C4-2B (cell line): ENCODE measurements around the gene IL33.

Source experiments
- H3K27ac ChIP-seq: fragments of 450-650 bp; 2 replicates; pipeline ENCODE4 v1.5.1; 2017
- ZFX ChIP-seq: fragments of 450-650 bp; IDR thresholded peaks from 2 replicates; pipeline ENCODE4 v1.6.1; 2017
- TF ChIP-seq, protein P1 (sequence below): fragments of 450-650 bp; conservative IDR thresholded peaks from 2 replicates; pipeline ENCODE4 v1.5.1; 2017; ENCODE audit warnings: mild to moderate bottlenecking

IL33 gene

GRCh38 chr9:6239694-6240093 lies 24.1 kb downstream of the IL33 start:
- TF ChIP-seq ZFX = no peak
- TF ChIP-seq, protein P1, sequence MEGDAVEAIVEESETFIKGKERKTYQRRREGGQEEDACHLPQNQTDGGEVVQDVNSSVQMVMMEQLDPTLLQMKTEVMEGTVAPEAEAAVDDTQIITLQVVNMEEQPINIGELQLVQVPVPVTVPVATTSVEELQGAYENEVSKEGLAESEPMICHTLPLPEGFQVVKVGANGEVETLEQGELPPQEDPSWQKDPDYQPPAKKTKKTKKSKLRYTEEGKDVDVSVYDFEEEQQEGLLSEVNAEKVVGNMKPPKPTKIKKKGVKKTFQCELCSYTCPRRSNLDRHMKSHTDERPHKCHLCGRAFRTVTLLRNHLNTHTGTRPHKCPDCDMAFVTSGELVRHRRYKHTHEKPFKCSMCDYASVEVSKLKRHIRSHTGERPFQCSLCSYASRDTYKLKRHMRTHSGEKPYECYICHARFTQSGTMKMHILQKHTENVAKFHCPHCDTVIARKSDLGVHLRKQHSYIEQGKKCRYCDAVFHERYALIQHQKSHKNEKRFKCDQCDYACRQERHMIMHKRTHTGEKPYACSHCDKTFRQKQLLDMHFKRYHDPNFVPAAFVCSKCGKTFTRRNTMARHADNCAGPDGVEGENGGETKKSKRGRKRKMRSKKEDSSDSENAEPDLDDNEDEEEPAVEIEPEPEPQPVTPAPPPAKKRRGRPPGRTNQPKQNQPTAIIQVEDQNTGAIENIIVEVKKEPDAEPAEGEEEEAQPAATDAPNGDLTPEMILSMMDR = no peak
- no peak overlapping the region for H3K27ac ChIP-seq

- H3K27ac ChIP-seq = no peak overlapping the region
- TF ChIP-seq ZFX = no peak
- TF ChIP-seq, protein P1 = no peak
These were observed 28.1 kb downstream of the IL33 start for GRCh38 chr9:6243746-6244145.

- TF ChIP-seq, protein P1 = no peak
- no peak for TF ChIP-seq ZFX
- H3K27ac ChIP-seq = no peak overlapping the region
These were observed 31.7 kb downstream of the IL33 start for GRCh38 chr9:6247266-6247665.

DNA sequence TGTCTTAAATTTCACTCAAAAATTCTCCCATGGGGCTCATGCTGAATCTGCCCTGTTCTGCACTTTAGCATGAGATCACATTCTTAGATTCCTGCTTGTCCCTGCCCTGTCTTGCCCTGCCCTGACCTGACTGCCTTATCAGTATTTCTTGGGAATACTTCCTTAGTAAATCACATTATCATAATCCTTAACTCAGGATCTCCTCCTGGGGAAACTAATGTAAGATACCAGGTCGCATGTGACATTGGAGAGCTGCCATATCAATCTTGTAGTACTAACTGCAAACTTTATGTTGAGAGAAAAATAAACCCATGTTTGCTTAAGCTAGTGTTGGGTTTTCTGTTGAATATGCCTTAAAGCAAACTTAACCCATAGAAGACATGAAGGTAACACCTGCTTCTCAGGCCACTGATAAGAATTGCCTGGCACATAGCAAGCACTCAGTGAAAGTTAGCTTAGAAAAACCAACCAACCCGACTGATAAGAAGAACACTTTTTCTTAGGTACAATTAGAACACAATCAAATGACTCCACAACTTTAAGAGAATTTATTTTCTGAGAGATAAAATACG lies 53.3 kb downstream of the IL33 start:
- TF ChIP-seq, protein P1 = no peak
- no peak for TF ChIP-seq ZFX
- no peak overlapping the region for H3K27ac ChIP-seq

GRCh38 chr9:6270896-6271295 lies 55.3 kb downstream of the IL33 start:
- no peak overlapping the region for H3K27ac ChIP-seq
- TF ChIP-seq, protein P1 = no peak
- TF ChIP-seq ZFX = no peak

- H3K27ac ChIP-seq = no peak overlapping the region
- TF ChIP-seq, protein P1 = no peak
- TF ChIP-seq ZFX = no peak
These were observed 56.1 kb downstream of the IL33 start for GRCh38 chr9:6271508-6272228.

GRCh38 chr9:6272229-6272598 lies 56.6 kb downstream of the IL33 start:
- H3K27ac ChIP-seq = no peak overlapping the region
- TF ChIP-seq ZFX = no peak
- TF ChIP-seq, protein P1 = no peak
